Measurements from ENCODE around the gene HNRNPU. TPM values are rescaled to one million over a fixed set of nuclear protein-coding genes. Genes with fewer than 3 reads are reported as not detected.

The HNRNPU gene
- total RNA-seq, 1 donor from 2014 or later: 358 TPM

GRCh38 chr1:244850099-244850852 lies 14.1 kb downstream of the HNRNPU start:
- Histone ChIP-seq H3K36me3 (ENCODE audit: control insufficient read depth, insufficient read depth, low read length) (no peaks in the 10 kb centered on the region), H3K27me3 (ENCODE audit: control insufficient read depth, insufficient read depth, low read length) (no peaks in the 10 kb centered on the region), H3K4me3 (ENCODE audit: low read depth, low read length) (no peak overlapping the region)
- no peak for DNase-seq (ENCODE audit: low read depth)
- TF ChIP-seq, protein P1, sequence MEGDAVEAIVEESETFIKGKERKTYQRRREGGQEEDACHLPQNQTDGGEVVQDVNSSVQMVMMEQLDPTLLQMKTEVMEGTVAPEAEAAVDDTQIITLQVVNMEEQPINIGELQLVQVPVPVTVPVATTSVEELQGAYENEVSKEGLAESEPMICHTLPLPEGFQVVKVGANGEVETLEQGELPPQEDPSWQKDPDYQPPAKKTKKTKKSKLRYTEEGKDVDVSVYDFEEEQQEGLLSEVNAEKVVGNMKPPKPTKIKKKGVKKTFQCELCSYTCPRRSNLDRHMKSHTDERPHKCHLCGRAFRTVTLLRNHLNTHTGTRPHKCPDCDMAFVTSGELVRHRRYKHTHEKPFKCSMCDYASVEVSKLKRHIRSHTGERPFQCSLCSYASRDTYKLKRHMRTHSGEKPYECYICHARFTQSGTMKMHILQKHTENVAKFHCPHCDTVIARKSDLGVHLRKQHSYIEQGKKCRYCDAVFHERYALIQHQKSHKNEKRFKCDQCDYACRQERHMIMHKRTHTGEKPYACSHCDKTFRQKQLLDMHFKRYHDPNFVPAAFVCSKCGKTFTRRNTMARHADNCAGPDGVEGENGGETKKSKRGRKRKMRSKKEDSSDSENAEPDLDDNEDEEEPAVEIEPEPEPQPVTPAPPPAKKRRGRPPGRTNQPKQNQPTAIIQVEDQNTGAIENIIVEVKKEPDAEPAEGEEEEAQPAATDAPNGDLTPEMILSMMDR (IDR thresholded peaks at IDR 0.05; ENCODE audit: insufficient read depth, low read length, poor library complexity, severe bottlenecking): no peak

- no peaks in the 10 kb centered on the region for H3K36me3 ChIP-seq (ENCODE audit: control insufficient read depth, insufficient read depth, low read length)
Measured at GRCh38 chr1:244849189-244849866, 15.0 kb downstream of the HNRNPU start.

DNA sequence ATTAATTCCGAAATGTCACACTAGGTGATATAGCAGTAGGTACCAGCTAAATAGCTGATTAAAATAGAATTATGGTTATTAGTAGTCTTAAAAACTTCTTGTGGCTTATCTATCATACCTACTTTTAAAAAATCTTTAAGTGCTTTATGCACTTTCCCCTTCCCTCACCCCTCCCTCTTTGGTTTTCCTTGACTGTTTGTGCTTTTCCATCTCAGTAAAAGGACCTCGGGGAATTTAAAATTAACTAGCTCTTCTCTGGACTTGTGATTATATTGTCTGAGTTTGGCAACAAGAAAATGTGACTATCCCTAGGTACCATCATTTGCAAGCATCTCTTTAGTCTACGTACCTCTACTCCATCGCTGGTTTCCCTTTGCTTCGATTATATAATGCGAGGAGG lies 17.7 kb downstream of the HNRNPU start:
- Histone ChIP-seq H3K4me3 (ENCODE audit: low read depth, low read length) (no peak overlapping the region), H3K27me3 (ENCODE audit: control insufficient read depth, insufficient read depth, low read length) (no peaks in the 10 kb centered on the region), H3K36me3 (ENCODE audit: control insufficient read depth, insufficient read depth, low read length) (peaks cover 1% of the 10 kb centered on the region)
- no peak for DNase-seq (ENCODE audit: low read depth)
- TF ChIP-seq, protein P1 (IDR thresholded peaks at IDR 0.05; ENCODE audit: insufficient read depth, low read length, poor library complexity, severe bottlenecking): no peak

More at GRCh38 chr1:244849189-244849866, 15.0 kb downstream of the HNRNPU start:
- Histone ChIP-seq H3K27me3 (ENCODE audit: control insufficient read depth, insufficient read depth, low read length) (no peaks in the 10 kb centered on the region), H3K4me3 (ENCODE audit: low read depth, low read length) (no peak overlapping the region)
- TF ChIP-seq, protein P1 (IDR thresholded peaks at IDR 0.05; ENCODE audit: insufficient read depth, low read length, poor library complexity, severe bottlenecking): no peak
- no peak for DNase-seq (ENCODE audit: low read depth)

- H3K27me3 ChIP-seq (ENCODE audit: control insufficient read depth, insufficient read depth, low read length): no peaks in the 10 kb centered on the region
- H3K36me3 ChIP-seq (ENCODE audit: control insufficient read depth, insufficient read depth, low read length): peaks cover 1% of the 10 kb centered on the region
- DNase-seq (ENCODE audit: low read depth): no peak
- no peak overlapping the region for H3K4me3 ChIP-seq (ENCODE audit: low read depth, low read length)
- TF ChIP-seq, protein P1 (IDR thresholded peaks at IDR 0.05; ENCODE audit: insufficient read depth, low read length, poor library complexity, severe bottlenecking): no peak
Measured at GRCh38 chr1:244844155-244845121, 19.9 kb downstream of the HNRNPU start.

- no peak for DNase-seq (ENCODE audit: low read depth)
- Histone ChIP-seq H3K4me3 (ENCODE audit: low read depth, low read length) (no peak overlapping the region), H3K36me3 (ENCODE audit: control insufficient read depth, insufficient read depth, low read length) (peaks cover 1% of the 10 kb centered on the region), H3K27me3 (ENCODE audit: control insufficient read depth, insufficient read depth, low read length) (no peaks in the 10 kb centered on the region)
- TF ChIP-seq, protein P1 (IDR thresholded peaks at IDR 0.05; ENCODE audit: insufficient read depth, low read length, poor library complexity, severe bottlenecking): no peak
Measured at GRCh38 chr1:244843148-244843978, 21.0 kb downstream of the HNRNPU start.
